Tibial nerve (tissue), 4 donors: ENCODE measurements around the gene OBP2B. TPM values are rescaled to one million over a fixed set of nuclear protein-coding genes. Genes with fewer than 3 reads are reported as not detected.
"Not testable (repeated sequence)": the region's sequence is repeated elsewhere in the genome, so short reads cannot be mapped to it uniquely, and the experiment has no call there.

ENCODE experiments used
- DNase-seq, 2 donors: peaks; one replicate each; pipeline ENCODE4 v3.0.0-alpha.2; 2019; ENCODE audit warnings: low spot score in 2 of 2
- H3K27ac ChIP-seq, 4 donors: fragments of 200-600 bp; sonication (generic) in 3 of 4; one replicate each; pipeline ENCODE4 v1.5.1; 2017 to 2019; ENCODE audit warnings: mild to moderate bottlenecking in 1 of 4
- H3K27me3 ChIP-seq, 2 donors: fragments of 200-600 bp; sonication (generic) in 1 of 2; one replicate each; pipeline versions ENCODE4 v1.5.1 to v1.6.0; 2017 to 2019
- H3K36me3 ChIP-seq, 3 donors: fragments of 200-600 bp; sonication (generic); one replicate each; pipeline ENCODE4 v1.5.1; 2018 to 2019
- H3K4me1 ChIP-seq, 4 donors: fragments of 200-600 bp; sonication (generic) in 3 of 4; one replicate each; pipeline ENCODE4 v1.5.1; 2017 to 2019
- H3K4me3 ChIP-seq, 4 donors: fragments of 200-600 bp; sonication (generic) in 3 of 4; one replicate each; pipeline ENCODE4 v1.5.1; 2017 to 2019; ENCODE audit warnings: mild to moderate bottlenecking in 1 of 4, moderate library complexity in 1 of 4
- H3K9me3 ChIP-seq, 4 donors: fragments of 200-600 bp; sonication (generic) in 3 of 4; one replicate each; pipeline ENCODE4 v1.5.1; 2017 to 2019
- EP300 ChIP-seq, 2 donors: sonication (generic); formaldehyde crosslinking; IDR thresholded peaks; one replicate each; pipeline ENCODE4 v1.6.1; 2017; ENCODE audit warnings: antibody characterized with exemption in 2 of 2, mild to moderate bottlenecking in 1 of 2
- POLR2A ChIP-seq, 2 donors: fragments of 450-650 bp; IDR thresholded peaks; one replicate each; pipeline ENCODE4 v1.6.1; 2017; ENCODE audit warnings: antibody characterized with exemption in 2 of 2, mild to moderate bottlenecking in 2 of 2, moderate library complexity in 2 of 2
- WGBS, 2 donors: methylation state at CpG; one replicate each; pipeline ENCODE4 v1.1.5; 2018; 5-methylcytosine and 5-hydroxymethylcytosine counted together
- total RNA-seq, 4 donors: library from RNA; depleted of rRNA; stranded (reverse); fragments of >200 nt; gene quantifications; one replicate each; pipeline ENCODE4 v1.1.0, GENCODE V29; 2016
- TF ChIP-seq, protein P1 (sequence below), 5 experiments: fragments of 200-600 bp in 3 of 5; fragments of 450-650 bp in 2 of 5; sonication (generic) in 3 of 5; IDR thresholded peaks; one replicate each; pipeline ENCODE4 v1.5.1; 2016 to 2019; ENCODE audit warnings: antibody characterized with exemption in 5 of 5, mild to moderate bottlenecking in 3 of 5, moderate library complexity in 2 of 5

Gene OBP2B
- total RNA-seq, 4 donors from 2014 or later: not detected

DNA sequence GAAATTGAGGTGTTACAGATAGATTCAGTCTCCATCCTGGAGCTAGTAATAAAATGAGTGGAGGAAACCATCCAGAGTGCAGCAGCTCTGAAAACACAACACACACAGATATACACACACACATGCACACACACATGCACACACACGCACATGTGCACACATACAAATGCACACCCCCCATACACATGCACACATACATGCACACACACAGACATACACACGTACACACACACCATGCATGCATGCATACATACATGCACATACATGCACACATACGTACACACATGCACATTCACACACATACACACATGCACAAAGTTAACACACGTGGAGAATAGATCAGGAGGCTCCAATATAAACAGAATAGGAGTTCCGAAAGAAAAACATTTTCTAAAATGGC, 21.0 kb upstream of the OBP2B start:
- H3K4me1 ChIP-seq: no peaks in the 10 kb centered on the region
- DNase-seq: no peak

DNA sequence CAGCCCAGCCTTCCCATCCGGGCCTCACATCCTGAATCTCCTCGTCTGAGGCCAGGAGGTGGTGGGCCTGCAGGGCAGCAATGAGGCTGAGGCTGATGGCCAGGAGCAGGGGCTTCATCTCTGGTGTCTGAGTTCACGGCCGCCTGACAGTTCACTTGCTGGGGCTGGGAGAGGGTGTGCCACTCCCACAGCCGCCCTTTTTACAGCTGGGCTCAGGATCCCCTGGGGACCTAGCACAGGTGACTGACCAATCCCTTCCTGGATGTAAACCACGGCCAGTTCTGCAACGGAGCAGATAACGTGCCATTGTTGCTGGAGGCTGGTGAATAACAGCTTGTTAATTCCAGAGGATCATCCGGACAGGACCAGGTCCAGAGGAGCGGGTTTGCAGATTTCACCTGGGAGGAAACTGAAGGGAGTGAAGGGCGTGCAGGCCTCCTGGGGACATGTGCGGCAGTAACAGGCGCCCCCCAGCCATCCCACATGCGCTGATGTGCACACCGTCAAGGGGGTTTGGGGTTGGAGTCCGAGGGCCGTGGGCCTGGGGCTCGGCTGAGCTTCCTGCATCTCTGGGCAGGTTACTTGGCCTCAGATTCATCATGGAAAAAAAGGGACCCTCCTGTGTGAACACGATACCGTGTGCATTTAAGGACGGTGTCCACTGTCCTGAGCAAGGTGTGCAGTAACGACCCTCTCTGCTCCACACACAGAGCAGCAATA, 19.6 kb upstream of the OBP2B start:
- not testable (repeated sequence) for H3K9me3 ChIP-seq, DNase-seq, H3K4me1 ChIP-seq, H3K36me3 ChIP-seq, H3K4me3 ChIP-seq, H3K27ac ChIP-seq, H3K27me3 ChIP-seq
- WGBS, 2 donors: 72 to 81% methylated on average over 16 to 22 of the region's 22 CpGs

More for the DNA sequence above, 21.0 kb upstream of the OBP2B start:
- peaks cover 0 to 5% of the 10 kb centered on the region in 2 donors for H3K27me3 ChIP-seq
- H3K9me3 ChIP-seq: no peaks in the 10 kb centered on the region
- no peak for TF ChIP-seq POLR2A (IDR thresholded peaks at IDR 0.05)
- no peak for TF ChIP-seq EP300 (IDR thresholded peaks at IDR 0.05)
- TF ChIP-seq, protein P1, sequence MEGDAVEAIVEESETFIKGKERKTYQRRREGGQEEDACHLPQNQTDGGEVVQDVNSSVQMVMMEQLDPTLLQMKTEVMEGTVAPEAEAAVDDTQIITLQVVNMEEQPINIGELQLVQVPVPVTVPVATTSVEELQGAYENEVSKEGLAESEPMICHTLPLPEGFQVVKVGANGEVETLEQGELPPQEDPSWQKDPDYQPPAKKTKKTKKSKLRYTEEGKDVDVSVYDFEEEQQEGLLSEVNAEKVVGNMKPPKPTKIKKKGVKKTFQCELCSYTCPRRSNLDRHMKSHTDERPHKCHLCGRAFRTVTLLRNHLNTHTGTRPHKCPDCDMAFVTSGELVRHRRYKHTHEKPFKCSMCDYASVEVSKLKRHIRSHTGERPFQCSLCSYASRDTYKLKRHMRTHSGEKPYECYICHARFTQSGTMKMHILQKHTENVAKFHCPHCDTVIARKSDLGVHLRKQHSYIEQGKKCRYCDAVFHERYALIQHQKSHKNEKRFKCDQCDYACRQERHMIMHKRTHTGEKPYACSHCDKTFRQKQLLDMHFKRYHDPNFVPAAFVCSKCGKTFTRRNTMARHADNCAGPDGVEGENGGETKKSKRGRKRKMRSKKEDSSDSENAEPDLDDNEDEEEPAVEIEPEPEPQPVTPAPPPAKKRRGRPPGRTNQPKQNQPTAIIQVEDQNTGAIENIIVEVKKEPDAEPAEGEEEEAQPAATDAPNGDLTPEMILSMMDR (IDR thresholded peaks at IDR 0.05): no peak
- 85 to 86% methylated on average over 5 of the region's 5 CpGs for WGBS, 2 donors
- H3K27ac ChIP-seq: no peak overlapping the region
- H3K4me3 ChIP-seq: no peak overlapping the region
- no peaks in the 10 kb centered on the region for H3K36me3 ChIP-seq

DNA sequence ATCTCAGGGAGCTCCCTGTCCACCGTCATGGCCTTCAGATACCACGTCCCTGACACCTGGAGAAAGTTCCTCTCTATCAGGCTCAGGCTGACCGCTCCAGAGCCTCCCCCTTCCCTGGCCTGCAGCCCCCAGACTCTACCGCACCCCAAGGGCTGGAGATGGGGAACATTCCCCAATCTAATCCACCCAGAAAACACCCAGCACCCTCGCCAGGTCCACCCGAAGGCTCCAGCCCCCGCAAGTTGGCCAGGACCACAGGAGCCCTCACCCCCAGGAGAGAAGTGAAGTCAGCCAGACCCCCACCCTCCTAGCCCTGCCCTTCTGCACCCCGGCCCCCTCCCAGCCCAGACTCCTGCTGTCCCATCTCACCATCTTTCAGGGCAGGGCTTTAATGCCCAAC, 18.9 kb upstream of the OBP2B start:
- not testable (repeated sequence) for H3K4me1 ChIP-seq, H3K9me3 ChIP-seq, H3K36me3 ChIP-seq, H3K27ac ChIP-seq, DNase-seq, H3K4me3 ChIP-seq, H3K27me3 ChIP-seq
- WGBS, 2 donors: 82 to 89% methylated on average over 8 of the region's 8 CpGs

DNA sequence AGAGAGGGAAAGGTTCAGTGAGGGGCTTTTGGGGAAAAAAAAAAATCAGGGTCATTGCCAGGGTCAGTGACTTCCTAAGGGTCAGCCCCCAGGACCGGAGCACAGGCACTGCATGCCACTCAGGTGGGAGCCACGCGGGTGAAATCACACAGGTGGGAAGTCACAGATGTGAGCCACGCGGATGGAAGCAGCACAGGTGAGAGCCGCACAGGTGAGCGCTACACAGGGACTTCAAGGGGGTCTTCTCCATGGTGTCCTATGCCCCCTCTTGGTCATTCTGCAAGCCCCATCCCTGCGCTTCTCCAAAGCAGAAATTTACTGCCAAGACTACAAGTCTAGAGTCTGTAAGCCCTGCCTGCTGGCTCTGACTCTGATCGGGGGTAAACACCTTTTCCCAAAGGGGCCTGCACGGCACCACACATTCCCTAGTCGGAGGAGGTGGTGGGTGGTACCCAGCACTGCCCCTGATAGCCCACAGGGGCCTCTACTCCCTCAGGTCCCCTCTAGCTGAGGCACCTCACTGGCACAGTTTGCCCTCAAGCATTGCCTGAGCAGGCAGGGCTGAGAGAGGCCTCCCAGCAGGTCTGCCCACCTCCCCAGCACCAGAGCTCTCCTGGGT, 18.3 kb upstream of the OBP2B start:
- Histone ChIP-seq H3K27me3 (peaks cover 0 to 16% of the 10 kb centered on the region in 2 donors), H3K4me3 (no peak overlapping the region), H3K36me3 (no peaks in the 10 kb centered on the region), H3K4me1 (no peaks in the 10 kb centered on the region), H3K9me3 (no peaks in the 10 kb centered on the region), H3K27ac (no peak overlapping the region)
- DNase-seq: no peak
- TF ChIP-seq EP300 (IDR thresholded peaks at IDR 0.05) (no peak), POLR2A (IDR thresholded peaks at IDR 0.05) (no peak)
- TF ChIP-seq, protein P1 (IDR thresholded peaks at IDR 0.05): no peak
- 79 to 90% methylated on average over 11 of the region's 11 CpGs for WGBS, 2 donors

DNA sequence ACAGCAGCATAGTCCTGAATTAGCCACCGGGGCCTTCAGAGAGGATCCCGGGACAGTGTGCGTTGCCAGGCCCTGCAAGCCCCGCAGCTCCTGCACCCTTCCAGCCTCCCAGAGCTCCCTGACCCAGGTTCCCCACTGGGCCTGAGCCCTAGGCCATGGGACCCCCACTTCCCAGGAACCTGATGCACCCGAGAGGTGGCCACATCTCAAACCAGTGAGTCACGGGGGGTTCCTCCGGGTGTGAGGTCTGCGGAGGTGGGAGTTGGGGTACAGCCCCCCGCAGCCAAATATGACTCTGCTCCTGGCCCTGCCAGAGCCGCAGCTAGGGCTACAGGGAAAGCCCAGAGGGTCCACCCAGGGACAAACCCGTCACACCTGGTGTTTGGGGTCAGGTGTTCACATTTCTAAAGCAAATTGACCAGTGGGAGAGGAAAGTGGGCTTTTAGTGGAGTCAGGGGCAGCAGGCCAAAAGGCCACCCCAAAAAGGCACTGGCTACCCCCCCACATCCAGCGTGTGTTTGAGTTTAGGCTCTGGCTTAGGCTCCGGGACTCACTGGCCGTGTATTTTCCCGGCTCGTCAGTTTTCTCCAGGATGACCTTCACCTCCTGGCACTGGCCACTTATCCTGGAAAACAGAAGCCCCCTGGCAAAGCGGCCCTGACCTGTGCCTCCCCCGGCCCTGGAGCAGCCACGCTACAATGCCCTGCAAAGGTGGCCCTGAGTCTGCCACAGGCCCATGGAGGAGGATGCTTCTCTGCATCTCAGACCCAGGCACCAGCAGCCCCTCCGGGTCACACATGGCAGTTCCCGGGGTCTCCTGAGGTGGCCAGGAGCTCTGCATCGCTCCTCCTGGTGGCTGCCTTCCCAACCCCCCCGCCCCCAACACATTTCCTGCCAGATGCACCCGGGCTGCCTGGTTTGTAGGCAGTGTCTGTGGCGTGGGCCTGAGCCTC, 17.4 kb upstream of the OBP2B start:
- H3K9me3 ChIP-seq: no peaks in the 10 kb centered on the region
- H3K27me3 ChIP-seq: peaks cover 0 to 20% of the 10 kb centered on the region in 2 donors
- no peak for TF ChIP-seq EP300 (IDR thresholded peaks at IDR 0.05)
- no peaks in the 10 kb centered on the region for H3K4me1 ChIP-seq
- no peak for DNase-seq
- 71 to 76% methylated on average over 17 to 25 of the region's 25 CpGs for WGBS, 2 donors
- H3K4me3 ChIP-seq: no peak overlapping the region
- no peak overlapping the region for H3K27ac ChIP-seq
- no peaks in the 10 kb centered on the region for H3K36me3 ChIP-seq

DNA sequence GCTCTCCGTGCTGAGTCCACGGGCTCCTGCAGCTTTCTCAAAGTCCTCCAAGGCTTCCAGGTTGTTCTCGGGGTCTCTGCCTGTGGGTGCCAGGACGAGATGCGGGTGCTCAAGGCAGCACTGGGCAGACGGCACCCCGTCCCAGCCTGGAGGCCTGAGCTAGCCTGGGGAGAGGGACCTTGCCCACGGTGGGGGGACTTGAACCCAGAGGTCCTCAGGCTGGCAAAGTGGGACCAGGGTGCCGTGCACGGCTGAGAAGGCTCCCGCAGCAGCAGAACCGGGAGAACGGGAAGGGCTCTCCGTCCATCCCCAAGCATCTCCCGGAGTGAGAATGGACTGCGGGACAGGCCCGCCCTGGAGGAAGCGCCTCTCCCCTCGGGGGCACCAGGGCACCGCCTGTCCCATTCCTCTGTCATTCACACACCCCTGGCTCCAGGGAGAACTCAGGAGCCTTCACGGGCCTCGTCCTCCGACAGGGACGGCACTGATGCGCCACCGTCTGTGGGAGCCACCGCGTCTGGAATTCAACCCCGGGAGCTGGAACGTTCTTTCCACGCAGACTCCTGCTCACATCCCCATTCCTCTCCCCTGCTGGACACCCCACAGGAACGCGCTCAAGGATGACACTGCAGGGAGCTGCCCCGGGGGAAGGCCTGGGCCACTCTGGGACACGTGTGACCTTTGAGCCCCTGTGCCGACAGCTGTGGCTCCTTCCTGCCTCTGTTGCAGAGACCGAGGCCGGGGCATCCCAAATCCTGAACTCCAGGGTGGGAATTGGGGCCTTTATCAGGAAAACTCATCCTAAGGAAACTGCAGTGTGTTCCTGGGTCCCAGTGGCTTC, 16.3 kb upstream of the OBP2B start:
- no peak for TF ChIP-seq POLR2A (IDR thresholded peaks at IDR 0.05)
- TF ChIP-seq EP300 (IDR thresholded peaks at IDR 0.05): no peak
- TF ChIP-seq, protein P1 (IDR thresholded peaks at IDR 0.05): no peak
- no peak overlapping the region for H3K4me3 ChIP-seq
- H3K27me3 ChIP-seq: peaks cover 0 to 20% of the 10 kb centered on the region in 2 donors
- no peak overlapping the region for H3K27ac ChIP-seq
- no peak for DNase-seq
- H3K4me1 ChIP-seq: no peaks in the 10 kb centered on the region
- no peaks in the 10 kb centered on the region for H3K36me3 ChIP-seq
- WGBS, 2 donors: 72 to 77% methylated on average over 34 to 38 of the region's 38 CpGs
- H3K9me3 ChIP-seq: no peaks in the 10 kb centered on the region
